NCI-H146 treated with DMSO at 0.1 percent for 48 hours (cell line): Measurements from ENCODE around the gene NCS1.
"Not testable (repeated sequence)": the region's sequence is repeated elsewhere in the genome, so short reads cannot be mapped to it uniquely, and the experiment has no call there.

ENCODE experiments used
- DNase-seq: peaks from one replicate; lab custom pipeline; 2025; ENCODE audit not compliant: unreplicated experiment; lab: John Stamatoyannopoulos, UW

Gene NCS1

GRCh38 chr9:130259044-130259443, 86.8 kb downstream of the NCS1 start:
- DNase-seq, result no peak

GRCh38 chr9:130260816-130261765, 88.9 kb downstream of the NCS1 start:
- no peak for DNase-seq

- no peak for DNase-seq
Measured at GRCh38 chr9:130262061-130262745, 90.0 kb downstream of the NCS1 start.

GRCh38 chr9:130262771-130263170, 90.6 kb downstream of the NCS1 start:
- no peak for DNase-seq

GRCh38 chr9:130263601-130264413, 91.6 kb downstream of the NCS1 start:
- no peak for DNase-seq

GRCh38 chr9:130264414-130265350, 92.5 kb downstream of the NCS1 start:
- DNase-seq, result no peak

GRCh38 chr9:130265431-130266235, 93.4 kb downstream of the NCS1 start, which contains the start of gene HMCN2:
TSS of gene HMCN2 (plus strand) at chr9:130265760. CDS start at chr9:130265879, 119 bp downstream.
- DNase-seq, result no peak

- no peak for DNase-seq
Measured at GRCh38 chr9:130266236-130267098, 94.3 kb downstream of the NCS1 start.

GRCh38 chr9:130267930-130268329, 95.7 kb downstream of the NCS1 start:
- DNase-seq, result no peak

- DNase-seq, result peak; percentile 56
Measured at GRCh38 chr9:130268521-130269211, 96.5 kb downstream of the NCS1 start.

- no peak for DNase-seq
Measured at GRCh38 chr9:130271473-130271872, 99.3 kb downstream of the NCS1 start.

GRCh38 chr9:130275156-130275555, 103.0 kb downstream of the NCS1 start:
- DNase-seq, result no peak

- DNase-seq, result no peak
Measured at GRCh38 chr9:130276121-130276520, 103.9 kb downstream of the NCS1 start.

- DNase-seq, result no peak
Measured at GRCh38 chr9:130276955-130277354, 104.8 kb downstream of the NCS1 start.

GRCh38 chr9:130277525-130277924, 105.3 kb downstream of the NCS1 start:
- not testable (repeated sequence) for DNase-seq

GRCh38 chr9:130283539-130284248, 111.5 kb downstream of the NCS1 start:
- DNase-seq, result no peak

GRCh38 chr9:130284249-130284625, 112.0 kb downstream of the NCS1 start:
- no peak for DNase-seq
